ENCODE data around the gene HDAC4.

DNA sequence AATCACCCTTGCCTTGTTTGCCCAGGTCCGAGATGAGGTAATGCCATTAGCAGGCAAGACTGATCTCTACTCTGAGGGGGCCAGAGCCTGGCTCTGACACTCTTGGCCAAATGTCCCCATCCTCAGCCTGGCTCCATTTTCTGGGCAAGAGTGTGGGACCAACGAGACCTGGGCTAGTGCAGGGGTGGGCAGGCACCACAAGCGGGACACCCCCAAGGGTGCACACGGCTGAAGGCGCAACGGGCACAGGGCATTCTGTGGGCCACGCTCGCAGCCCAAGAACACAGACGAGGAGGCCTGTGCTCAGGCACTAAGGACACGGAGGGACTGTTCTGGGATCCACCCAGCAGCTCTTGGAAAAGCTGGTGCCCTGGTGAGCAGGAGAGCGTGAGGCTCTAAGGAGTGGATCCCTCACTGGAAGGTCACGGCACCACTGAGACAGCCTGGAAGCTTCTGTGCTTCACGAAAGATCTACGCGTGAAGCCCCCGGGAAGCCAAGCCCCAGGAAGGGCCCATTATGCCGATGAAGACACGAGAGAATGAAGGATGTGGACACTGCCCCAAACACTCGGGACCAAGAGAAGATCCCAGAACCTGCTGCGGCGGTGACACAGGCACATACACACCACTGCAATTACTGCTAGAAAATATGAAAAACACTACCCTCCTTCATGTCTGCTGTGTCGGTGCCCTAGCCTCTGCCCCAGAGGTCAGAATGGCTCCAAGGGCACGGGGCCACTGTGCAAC, 138.2 kb downstream of the HDAC4 start:
- TF ChIP-seq, protein P1, sequence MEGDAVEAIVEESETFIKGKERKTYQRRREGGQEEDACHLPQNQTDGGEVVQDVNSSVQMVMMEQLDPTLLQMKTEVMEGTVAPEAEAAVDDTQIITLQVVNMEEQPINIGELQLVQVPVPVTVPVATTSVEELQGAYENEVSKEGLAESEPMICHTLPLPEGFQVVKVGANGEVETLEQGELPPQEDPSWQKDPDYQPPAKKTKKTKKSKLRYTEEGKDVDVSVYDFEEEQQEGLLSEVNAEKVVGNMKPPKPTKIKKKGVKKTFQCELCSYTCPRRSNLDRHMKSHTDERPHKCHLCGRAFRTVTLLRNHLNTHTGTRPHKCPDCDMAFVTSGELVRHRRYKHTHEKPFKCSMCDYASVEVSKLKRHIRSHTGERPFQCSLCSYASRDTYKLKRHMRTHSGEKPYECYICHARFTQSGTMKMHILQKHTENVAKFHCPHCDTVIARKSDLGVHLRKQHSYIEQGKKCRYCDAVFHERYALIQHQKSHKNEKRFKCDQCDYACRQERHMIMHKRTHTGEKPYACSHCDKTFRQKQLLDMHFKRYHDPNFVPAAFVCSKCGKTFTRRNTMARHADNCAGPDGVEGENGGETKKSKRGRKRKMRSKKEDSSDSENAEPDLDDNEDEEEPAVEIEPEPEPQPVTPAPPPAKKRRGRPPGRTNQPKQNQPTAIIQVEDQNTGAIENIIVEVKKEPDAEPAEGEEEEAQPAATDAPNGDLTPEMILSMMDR (IDR thresholded peaks at IDR 0.05 in 2 of 3, conservative IDR thresholded peaks at IDR 0.05 in 1 of 3; ENCODE audit: insufficient read depth in 2 of 3, low read depth in 1 of 3, low read length in 3 of 3): no peak
- TF ChIP-seq POLR2AphosphoS5 (IDR thresholded peaks at IDR 0.05; ENCODE audit: control insufficient read depth, insufficient read depth, low read depth, low read length) (no peak), EZH2 (IDR thresholded peaks at IDR 0.05; ENCODE audit: borderline replicate concordance, low read depth, low read length) (no peak)
